ENCODE data around the gene USP36. TPM values are rescaled to one million over a fixed set of nuclear protein-coding genes. Genes with fewer than 3 reads are reported as not detected.

Gene USP36
- total and polyA plus RNA-seq, 9 of the 15 experiments (the other 6 are each of a cell fraction or from before 2014, with no cell fraction given) = 6.4 to 72.8 (median 22.5) TPM

GRCh38 chr17:78857266-78857665, 16.7 kb upstream of the USP36 start (continued):
- no peak for TF ChIP-seq ZNF699 (CRISPR knock-in tag; IDR thresholded peaks at IDR 0.05; ENCODE audit: insufficient replicate concordance)

DNA sequence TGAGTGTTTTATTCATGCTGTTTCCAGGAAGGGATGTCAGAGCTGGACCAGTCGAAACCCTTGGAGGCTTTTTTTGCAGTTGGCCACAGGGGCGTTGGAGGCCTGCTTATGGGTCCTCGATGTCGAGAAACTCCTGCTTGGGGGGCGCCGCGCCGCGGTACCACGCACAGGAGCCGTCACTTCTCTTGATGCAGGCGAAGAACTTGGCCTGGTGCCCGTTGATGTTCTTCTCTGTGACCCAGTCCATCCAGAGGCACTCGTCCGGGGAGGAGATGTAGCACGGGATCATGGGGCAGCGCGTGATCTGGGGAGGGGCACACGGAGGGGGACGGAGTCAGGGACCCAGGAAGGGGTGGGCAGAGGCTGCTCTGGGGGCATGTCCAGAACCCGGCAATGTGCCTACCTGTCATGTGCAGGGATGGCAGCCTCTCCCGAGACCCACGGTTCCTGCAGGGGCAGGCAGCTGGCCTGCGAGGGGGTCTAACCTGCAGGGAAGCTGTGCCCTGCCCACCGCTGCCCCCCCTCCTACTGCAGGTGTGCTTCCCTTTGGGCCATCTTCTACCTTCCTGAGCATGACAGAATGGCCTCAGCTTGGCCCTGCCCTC, 15.0 kb upstream of the USP36 start:
- no peak overlapping the region for H2AFZ ChIP-seq (ENCODE audit: low read depth, low read length)
- peaks cover 18 to 23% of the 10 kb centered on the region in 2 experiments for H3K4me1 ChIP-seq (replicated peaks in 1 of 2; ENCODE audit: control insufficient read depth in 2 of 2, insufficient read depth in 2 of 2, low read length in 2 of 2)
- H3K4me2 ChIP-seq (ENCODE audit: insufficient read depth, low read length) = no peak overlapping the region
- no TSS peak for BruUV-seq (replicated peaks)
- ATAC-seq (no peak), FAIRE-seq (no peak), DNase-seq (ENCODE audit: extremely low read depth in 1 of 4, low spot score in 3 of 4) (no peak)
- TF ChIP-seq SNIP1 (IDR thresholded peaks at IDR 0.05; ENCODE audit: low read depth) = no peak
- TF ChIP-seq ZBTB12 (CRISPR knock-in tag; IDR thresholded peaks at IDR 0.05) = no peak
- no peak for TF ChIP-seq RNF2 (IDR thresholded peaks at IDR 0.05)
- no peak for TF ChIP-seq ZNF696 (CRISPR knock-in tag; conservative IDR thresholded peaks at IDR 0.05)
- no peak for TF ChIP-seq NELFE (IDR thresholded peaks at IDR 0.05; ENCODE audit: insufficient read depth, insufficient read length)
- no peak for TF ChIP-seq ELF2 (CRISPR knock-in tag; IDR thresholded peaks at IDR 0.05)
- TF ChIP-seq FIP1L1 (IDR thresholded peaks at IDR 0.05; ENCODE audit: low read depth, low read length, poor library complexity, severe bottlenecking) = no peak
- no peak for TF ChIP-seq ESRRA (IDR thresholded peaks at IDR 0.05; ENCODE audit: borderline replicate concordance, low read depth)
- no peak for TF ChIP-seq PTRF (tag; IDR thresholded peaks at IDR 0.05)
- TF ChIP-seq HDAC1 (IDR thresholded peaks at IDR 0.05) = no peak
- CTCF ChIA-PET (ENCODE audit: low intra/inter-chr PET ratio) = no interaction called here
- no peaks in the 10 kb centered on the region for H3K9me1 ChIP-seq (ENCODE audit: control insufficient read depth, insufficient read depth, low read length)
- H3K36me3 ChIP-seq (ENCODE audit: control insufficient read depth, insufficient read depth, low read length) = no peaks in the 10 kb centered on the region
- no peaks in the 10 kb centered on the region for H4K20me1 ChIP-seq (replicated peaks; ENCODE audit: control insufficient read depth, insufficient read depth, low read length)
- 46% methylated on average over 25 of the region's 25 CpGs for WGBS (ENCODE audit: insufficient coverage, low coverage, missing lambda C conversion rate)
- in situ Hi-C loops (cut with MboI) (no loop called here), intact Hi-C loops (cut with micrococcal nuclease) (no loop called here)
- H3K79me2 ChIP-seq (ENCODE audit: control insufficient read depth, insufficient read depth, low read length) = no peaks in the 10 kb centered on the region
- H3K27me3 ChIP-seq (ENCODE audit: control insufficient read depth in 2 of 2, insufficient read depth in 2 of 2, low read length in 2 of 2) = peaks cover 0 to 17% of the 10 kb centered on the region in 2 experiments; a peak in 2 of 5 replicates
- H3K9ac ChIP-seq (ENCODE audit: insufficient read depth in 1 of 2, low read depth in 2 of 2, low read length in 2 of 2) = no peak overlapping the region
- H3K27ac ChIP-seq (ENCODE audit: extremely low read depth, low read depth, low read length) = no peak overlapping the region
- H3K9me3 ChIP-seq (replicated peaks; ENCODE audit: control insufficient read depth, insufficient read depth, low read depth, low read length) = no peaks in the 10 kb centered on the region
- POLR2A ChIA-PET = interaction anchor here (0.6 to 2.0 kb wide), 2 partner anchors 15 to 75 kb away, joined by 3 to 6 read pairs; partner anchors contain the start of gene USP36
- no peak overlapping the region for H3K4me3 ChIP-seq

Data from K562 (cell line).